Measurements from ENCODE around the gene TMEM184B.
"Not testable (repeated sequence)": the region's sequence is repeated elsewhere in the genome, so short reads cannot be mapped to it uniquely, and the experiment has no call there.

The TMEM184B gene

DNA sequence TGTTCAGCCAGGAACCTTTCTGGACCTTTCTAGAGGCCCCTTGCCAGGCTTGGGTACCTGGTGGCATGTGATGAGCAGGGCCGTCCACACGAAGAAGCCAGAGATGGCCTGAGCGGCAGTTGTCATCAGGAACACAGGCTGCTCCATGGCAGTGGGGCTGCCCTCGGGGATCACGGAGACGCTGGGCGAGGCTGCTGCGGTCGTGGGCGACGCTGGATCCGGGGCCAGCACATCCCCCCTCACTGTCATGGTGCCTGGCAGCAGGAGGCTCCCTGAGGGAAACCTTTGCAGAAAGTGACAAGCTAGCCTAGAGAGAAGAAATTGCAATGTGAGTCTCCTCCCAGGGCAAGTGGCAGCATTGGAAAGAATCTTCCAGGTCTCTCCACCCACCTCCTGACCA, 25.1 kb downstream of the TMEM184B start:
- no peak for DNase-seq

DNA sequence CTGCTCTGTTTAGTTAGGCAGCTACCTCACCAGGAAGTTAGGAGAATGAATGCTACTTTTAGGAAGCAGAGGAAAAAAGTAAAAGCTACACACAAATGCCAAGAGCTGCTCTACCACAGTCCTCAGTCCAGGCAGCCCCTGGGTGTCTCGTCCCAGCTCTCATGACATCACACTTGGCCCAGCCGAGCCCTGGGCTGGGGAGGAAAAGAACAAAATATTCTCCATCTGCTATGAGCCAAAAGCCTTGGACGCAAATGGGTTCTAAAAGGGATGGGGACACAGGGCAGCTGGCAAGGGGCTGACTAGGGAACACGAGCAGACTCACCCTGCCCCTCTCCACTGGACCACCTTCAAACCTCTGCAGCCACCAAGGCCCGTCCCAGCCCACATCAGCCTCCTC, 26.1 kb downstream of the TMEM184B start:
- no peak for DNase-seq

DNA sequence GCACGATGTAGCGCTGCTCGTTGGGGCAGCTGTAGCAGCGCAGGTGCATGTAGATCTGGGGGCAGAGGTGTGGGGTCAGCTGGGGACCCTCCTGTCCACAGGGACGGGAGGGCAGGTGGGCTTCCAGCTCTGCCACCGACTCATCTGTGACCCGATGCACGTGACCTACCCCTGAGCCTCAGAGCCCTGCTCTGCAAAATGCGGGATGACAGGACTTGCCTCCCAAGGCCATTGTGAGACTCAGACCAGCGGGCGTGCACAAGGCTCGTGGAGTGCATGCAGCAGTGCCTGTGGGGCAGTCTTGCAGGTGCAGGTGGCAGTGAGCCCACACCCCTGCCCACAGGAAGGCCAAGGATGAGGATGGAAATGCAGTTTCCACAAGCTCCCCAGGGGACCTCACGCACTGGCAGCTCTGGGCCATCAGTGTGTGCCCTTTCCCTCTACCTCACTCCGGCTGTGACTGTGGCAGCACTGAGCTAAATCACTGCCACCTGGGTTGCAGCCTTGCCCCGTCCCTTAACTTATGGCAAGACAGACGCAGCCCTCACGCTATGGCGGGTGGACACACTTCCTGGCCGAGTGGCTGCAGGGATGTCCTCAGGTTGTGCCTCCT, 26.7 kb downstream of the TMEM184B start:
- no peak for DNase-seq

DNA sequence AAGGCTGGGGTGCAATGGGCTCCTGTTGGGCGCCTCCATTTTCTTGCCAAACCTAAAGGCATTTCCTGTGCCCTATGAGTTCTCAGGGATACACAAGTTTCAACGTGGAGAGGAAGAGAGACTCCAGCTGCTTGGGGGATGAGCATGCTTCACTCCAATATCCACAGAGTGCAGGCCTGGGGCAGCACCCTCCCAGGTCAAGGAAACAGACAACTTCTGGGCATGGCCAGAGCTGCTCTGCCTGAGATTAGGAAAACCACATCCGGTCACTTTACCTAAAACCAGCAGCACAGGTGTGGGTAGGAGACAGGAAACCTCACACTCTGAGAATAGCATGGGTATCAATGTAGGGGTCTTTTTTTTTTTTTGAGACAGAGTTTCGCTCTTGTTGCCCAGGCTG, 28.7 kb downstream of the TMEM184B start:
- DNase-seq: no peak

DNA sequence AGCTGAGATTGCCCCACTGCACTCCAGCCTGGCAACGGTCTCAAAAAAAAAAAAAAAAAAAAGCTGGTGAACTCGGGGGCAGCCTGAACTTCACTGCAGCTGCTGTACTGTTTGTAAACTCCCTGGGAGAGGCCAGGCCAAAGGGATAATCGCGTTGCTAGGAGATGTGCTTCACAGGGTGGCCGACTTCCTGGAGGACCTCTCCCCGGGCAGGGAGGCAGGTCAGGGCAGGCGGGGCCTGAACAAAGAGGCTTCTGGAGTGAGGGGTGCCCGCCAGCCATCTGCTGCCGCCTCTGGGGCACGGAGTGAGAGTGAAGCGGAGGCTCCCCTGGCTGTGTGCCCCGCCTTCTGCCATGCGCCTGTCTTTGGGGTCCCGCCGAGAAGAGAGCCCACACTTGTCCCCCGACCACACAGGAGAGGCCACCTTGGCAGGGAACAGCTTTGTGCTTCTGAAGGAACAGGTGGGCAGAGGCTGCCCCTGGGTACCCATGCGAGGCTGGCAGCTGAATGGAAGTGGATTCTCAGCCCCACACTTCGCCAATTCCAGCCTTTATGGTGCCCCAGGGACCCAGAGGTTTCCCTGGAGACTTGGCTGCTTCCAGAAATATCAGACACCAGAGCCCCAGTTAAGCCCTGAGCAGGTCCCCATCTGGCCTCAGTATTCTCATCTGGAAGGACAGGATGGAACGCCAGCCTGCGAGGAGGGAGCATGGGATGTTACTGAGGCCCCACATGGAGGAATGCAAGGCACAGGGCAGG, 29.6 kb downstream of the TMEM184B start:
- no peak for DNase-seq

DNA sequence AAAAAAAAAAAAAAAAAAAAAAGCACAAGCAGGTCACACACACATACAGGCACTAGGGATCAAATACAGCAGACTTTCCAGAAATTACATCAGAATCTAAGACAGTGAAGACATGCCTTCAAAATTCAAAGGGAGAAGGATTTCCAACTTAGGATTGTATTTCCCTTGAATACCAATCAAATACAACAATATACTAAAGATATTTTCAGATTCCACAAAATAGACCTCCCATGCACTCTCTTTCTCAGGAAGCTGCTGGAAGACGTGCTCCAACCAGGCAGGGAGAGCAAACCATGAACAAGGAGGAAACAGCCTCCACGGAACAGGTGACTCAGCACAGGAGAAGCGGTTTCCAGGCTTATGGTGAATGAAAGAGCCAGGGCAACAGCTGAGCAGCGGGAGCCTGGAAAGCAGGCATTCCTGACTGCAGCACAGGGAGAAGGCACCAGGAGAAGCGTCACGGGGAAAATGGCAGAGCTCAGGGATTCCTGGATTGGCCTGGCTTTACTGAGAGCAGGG, 32.0 kb downstream of the TMEM184B start:
- no peak for DNase-seq

DNA sequence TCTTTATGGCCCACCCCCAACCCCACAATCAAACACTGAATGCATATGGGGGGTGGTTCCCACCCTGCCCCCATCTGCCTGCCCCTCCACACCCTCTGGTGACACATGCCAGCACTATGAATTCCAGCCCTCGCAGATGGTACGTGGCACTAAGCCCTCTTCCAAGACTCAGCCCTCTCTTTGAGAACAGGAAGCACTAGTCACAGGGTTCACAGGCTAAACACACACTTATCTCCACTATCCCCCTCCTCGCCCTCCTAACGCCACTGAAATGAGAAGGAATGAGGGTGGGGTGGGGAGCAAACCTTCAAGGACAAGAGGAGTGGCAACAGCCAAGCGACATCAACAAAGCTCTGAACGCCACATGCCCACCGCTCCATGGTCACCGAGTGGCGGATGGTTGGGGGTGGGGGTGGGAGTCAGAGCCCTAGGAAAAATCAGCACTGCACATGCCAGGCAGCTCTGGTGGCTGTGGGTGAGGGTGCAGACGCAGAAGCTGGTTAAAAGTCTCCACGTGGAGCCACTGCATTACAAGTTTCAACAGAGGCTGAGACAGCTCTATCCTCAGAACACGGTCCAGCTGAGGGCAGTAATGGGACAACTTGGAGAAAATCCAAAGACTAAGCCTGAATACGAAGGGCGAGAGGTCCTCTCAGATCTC, 33.6 kb downstream of the TMEM184B start:
- DNase-seq: no peak

DNA sequence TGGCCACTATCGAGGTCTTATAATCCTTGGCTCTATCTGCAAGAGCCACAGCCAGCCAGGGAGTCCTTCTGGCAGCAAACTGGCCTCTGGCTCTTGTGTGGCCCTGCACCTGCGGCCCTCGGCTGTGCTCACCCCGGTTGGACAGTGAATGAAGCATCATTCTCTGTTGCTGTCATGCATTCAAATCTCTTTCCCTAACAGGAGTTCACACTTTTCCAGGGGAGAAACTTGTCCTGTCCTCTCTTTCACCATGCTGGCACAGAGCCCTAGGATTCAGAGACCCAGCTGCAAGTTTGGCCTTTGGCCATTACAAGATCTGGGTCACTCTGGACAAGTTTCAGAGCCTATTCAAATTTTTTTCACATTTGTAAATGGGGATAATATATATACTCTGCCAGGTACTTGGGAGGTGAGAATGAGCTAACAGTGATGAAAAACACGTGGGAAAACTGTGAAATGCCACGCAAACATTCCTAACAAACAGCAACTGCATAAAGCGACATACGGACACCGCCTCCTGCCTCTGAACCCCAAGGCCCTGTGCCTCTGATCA, 34.2 kb downstream of the TMEM184B start:
- no peak for DNase-seq

DNA sequence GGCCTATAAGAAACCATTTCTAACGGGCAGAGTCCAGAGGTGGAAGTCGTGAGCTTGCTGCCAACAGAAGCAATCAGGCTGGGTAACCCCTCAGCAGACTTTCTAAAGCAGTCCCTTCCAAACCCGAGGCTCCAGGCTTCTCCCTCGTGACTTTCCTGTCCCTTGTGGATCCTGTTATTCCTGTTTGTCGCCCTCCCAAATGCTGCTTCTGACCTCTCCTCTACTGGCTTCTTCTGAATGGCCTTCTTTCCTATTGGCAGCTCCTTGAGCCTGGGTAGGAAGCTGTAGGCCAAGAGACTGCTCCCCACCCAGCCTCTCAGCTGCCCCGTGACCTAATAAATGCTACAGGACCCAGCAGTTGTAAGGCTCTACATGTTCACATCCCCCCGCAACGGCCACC, 36.0 kb downstream of the TMEM184B start:
- DNase-seq: no peak

DNA sequence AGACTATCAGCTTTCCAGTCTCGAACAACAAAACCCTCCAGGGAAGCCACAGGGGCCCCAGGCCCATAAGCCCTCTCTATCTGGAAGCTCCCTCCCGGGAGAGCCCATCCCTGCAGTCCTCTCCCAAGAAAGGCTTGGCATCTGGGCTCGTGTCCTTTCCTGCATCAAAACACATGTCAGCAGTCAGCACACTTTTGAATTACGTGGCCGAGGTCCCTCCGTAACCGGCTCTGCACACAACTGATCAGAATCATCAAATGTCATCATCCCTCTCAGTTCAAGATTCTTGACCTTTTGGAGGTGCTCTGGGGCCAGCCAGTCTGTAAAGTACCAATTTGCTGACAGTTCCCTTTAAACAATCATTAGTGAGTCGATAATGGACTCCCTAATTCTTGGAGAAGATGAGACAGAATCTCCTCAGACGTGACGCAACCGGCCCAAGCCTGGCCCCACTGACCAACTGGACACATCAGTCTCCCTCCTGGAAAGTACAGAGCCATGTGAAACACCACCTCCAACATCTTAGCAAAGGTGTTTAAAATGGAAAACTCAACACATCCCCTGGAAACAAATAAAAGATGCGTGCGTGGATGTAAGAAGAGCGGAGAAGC, 37.5 kb downstream of the TMEM184B start:
- no peak for DNase-seq

DNA sequence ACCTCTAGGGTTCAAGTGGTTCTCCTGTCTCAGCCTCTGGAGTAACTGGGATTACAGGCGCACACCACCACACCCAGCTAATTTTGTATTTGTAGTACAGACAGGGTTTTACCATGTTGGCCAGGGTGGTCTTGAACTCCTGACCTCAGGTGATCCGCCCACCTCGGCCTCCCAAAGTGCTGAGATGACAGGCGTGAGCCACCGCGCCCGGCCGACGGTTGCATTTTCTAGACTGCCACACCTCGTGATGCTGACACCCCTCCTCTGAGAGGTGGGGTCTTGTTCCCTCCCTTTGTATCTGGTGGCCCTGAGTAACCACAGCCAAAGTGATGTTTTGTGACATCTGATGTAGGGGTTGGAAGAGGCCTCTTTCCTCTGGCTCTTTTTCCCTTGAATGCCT, 39.0 kb downstream of the TMEM184B start:
- DNase-seq: not testable (repeated sequence)

DNA sequence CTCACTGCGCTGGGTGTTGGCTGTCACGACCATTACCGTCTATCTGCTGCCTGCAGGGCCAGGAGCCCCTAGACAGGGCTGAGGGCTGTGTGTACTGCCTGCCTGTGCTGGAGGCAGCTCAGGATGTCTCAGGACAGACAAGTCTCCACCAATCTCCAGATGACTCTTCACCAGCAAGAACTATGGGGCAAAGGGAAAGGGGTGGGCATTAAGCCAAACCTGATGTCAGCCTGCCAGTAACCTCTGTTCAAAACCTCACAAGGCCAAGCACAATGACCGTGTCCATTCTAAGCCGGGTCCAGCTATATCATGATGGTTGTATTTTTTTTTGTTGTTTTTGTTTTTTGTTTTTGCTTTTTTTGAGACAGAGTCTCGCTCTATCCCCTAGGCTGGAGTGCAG, 39.4 kb downstream of the TMEM184B start:
- DNase-seq: no peak

DNA sequence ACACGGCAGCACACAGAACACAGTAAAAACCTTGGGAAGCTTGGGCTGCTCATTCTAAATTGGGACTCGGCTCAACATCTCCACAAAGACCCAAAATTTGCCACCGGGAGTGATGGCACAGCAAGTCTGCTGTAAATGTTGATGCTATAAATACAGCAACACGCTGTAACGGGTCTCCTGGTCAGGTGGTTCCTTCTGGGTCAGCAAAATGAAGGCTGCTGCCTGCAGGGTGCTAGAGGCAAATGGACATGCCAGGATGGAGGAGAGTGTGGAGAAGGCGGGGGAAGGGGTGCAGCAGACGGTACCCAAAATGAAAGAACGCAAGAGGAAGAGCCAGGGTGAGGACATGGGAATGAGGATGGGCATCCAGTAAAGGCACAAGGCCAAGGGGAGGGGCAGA, 40.6 kb downstream of the TMEM184B start:
- no peak for DNase-seq

DNA sequence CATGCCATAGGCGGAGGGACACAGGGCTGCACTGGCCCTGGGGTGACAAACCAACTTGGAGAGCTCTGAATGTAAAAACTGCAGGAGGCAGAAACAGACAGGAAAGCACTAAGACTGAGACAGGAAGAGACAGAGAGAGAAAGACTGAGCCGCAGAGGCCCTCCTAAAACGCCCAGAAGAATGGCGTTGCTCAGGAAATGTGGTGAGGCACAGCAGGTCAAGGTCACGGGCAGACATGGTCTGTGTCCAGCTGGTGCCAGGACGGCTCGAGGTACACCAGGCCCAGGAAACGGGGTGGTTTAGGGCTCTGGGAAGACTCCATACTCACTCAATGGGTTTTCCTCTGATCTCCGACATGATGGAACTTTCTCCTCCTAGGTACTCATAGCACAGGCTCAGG, 41.9 kb downstream of the TMEM184B start:
- no peak for DNase-seq

DNA sequence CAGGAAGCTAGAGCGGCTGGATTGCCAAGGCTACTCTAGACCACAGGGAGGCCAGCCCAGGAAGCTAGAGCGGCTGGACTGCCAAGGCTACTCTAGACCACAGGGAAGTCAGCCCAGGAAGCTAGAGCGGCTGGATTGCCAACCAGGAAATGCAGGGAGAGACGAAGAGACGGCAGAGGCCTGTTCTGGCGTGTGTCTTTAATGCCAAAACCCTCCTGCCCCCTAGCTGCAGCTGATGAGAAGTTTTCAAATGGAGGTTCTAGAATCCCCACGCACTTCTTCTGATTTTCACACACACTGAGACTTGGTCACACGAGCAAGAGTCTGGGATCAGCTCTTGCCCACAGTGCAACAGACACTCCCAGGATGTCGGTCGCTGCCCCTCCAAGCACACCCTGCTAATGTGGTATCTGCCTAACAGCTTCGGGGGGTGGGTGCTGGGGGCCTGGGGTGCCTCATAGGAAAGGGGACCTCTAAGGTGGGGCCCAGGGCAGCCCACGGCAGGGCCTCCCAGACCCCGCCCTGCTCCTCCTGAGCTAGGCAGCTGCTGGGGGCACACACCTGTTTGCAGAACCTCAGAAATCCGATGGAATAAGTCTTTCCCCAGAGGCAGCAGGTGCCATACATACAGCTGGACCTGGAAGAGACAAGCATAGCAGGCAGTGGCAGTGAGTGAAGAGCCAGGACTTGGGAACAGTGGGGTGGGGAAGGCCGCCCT, 42.5 kb downstream of the TMEM184B start:
- DNase-seq: no peak

DNA sequence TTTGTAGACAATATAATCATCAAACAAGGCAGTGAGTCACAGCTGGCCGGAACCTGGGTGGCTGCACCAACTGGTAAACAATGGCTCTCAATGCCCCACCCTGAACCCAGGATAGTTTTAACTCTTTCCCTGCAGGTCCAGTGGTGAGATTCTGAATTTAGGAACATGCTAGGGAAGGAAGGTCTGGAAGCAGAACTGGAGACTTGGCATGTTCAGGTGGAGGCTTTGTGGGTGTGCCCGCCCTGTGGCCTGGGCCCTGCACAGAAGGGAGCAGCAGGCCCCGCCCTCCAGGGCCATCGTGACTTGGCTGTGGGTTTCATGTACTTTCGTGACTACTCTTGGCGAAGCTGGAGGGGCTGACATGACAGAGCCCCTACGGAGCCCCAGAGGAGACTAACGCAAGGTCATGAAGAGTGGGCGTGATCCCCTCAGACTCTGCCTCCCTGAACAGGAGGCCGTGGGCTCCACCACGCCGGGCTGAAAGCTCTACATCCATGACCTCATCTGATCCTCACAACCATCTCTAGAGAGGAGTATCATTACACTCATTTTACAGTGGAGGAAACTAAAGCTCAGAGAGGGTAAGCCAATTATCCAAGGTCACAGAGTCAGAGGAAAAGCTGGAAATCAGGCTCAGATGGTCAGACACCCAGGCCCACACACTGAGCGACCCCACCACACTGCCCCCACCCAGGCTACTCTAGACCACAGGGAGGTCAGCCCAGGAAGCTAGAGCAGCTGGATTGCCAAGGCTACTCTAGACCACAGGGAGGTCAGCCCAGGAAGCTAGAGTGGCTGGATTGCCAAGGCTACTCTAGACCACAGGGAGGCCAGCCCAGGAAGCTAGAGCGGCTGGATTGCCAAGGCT, 43.7 kb downstream of the TMEM184B start:
- no peak for DNase-seq

DNA sequence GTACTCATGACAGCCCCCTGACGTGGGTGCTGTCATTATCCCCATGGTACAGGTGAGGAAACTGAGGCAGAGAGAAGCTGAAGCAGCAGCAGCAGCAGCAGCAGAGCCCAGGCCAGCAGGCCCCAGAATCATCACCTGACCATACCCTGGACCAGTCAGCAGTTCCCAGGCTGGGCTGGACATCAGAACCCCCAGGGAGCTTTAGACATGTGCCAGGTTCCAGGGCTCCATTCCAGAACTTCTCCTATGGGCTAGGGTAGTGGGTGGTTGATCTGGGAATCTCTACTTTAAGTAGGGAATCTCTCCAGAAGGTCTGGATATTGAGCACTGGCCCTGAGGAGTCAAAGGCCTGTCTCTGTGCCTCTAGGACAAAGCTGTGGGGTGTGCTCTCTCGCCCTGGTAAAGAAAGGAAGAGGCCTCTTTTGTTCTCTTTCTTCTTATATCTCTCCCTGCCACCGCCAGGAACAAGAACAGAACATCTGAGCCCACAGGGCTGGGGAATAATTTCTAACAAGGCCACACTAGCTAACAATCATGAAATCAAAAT, 44.4 kb downstream of the TMEM184B start:
- DNase-seq: no peak

DNA sequence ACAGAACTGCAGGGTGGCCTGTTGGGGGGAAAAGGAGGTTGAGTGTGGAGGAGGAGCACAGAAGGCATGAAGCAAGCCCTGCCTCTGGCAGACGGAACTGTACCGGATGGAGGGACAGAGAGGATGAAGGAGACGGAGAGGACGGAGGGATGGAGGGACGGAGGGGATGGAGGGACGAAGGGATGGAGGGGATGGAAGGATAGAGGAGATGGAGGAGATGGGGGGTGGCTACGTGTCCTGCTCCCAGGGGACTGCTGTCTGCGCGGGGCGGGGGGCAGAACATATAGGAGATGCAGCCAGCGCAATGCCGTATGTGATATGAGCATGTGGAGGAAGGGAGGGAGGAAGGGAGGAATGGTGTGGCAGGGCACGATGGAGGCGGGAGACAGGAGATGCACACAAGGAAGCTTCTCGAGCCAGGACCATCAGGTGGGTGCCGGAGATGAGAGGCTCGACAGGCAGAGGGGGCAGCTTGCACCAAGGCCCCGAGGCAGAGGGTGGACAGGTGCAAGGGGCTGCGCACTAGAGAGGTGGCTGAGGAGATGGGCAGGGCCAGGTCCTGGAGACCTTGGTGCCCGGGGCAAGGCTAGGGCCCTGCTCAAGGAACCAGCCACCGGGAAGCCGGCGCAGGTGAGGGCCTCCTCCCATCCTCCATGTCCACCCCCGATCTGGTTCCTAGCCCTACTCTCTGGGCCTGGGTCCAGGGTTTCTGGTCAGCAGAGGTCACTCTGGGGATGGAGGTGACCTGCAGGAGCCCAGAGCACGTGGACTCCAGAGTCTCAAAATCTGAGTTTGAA, 45.8 kb downstream of the TMEM184B start:
- DNase-seq: no peak

DNA sequence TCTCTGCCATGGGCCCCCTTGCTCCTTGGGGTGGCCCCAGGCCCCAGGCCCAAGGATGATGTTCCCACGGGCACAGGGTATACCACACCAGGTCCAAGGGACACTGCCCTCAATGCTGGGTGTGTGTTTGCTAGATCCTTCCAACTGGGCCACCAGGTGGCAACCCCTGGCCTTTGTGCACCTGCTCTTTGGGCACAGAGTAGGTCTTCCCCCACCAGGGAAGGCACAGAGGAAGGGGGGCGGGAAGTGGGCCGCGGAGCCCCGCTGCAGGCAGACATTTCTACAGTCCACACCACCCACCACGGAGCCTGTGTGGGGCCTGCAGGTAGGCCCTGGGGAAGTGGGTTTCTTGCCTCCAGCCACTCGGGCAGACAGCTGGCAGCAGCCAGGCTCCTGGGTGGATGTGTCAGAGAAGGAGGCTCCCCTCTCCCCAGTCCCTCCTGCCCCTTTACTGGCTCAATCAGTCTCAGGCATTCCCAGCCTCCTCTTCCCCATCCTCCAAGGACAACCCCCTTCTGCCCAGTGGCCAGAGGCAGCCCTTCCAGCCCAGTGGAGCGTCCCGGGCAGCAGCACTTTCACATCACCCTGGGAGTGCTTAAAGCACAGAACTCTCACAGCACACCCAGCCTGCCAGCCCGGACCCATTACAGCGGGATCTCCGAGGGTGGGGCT, 49.4 kb downstream of the TMEM184B start:
- DNase-seq: no peak

DNA sequence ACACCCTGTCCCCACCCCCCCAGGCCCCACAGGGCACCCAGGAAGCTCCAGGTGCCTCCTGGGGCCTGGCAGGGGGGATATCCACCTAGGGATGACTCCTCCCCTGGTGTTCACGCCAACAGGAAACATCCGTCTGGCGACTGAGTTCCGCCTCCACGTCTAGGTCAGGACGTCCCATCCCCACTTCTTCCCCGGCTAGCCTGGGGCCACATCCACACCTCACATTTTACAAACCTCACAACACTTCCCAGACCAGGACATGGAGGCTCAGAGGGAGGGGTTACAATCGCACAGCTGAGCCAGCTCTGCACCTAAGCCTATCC, 50.1 kb downstream of the TMEM184B start:
- no peak for DNase-seq
